ENCODE measurements around the gene ATAT1.

DNA sequence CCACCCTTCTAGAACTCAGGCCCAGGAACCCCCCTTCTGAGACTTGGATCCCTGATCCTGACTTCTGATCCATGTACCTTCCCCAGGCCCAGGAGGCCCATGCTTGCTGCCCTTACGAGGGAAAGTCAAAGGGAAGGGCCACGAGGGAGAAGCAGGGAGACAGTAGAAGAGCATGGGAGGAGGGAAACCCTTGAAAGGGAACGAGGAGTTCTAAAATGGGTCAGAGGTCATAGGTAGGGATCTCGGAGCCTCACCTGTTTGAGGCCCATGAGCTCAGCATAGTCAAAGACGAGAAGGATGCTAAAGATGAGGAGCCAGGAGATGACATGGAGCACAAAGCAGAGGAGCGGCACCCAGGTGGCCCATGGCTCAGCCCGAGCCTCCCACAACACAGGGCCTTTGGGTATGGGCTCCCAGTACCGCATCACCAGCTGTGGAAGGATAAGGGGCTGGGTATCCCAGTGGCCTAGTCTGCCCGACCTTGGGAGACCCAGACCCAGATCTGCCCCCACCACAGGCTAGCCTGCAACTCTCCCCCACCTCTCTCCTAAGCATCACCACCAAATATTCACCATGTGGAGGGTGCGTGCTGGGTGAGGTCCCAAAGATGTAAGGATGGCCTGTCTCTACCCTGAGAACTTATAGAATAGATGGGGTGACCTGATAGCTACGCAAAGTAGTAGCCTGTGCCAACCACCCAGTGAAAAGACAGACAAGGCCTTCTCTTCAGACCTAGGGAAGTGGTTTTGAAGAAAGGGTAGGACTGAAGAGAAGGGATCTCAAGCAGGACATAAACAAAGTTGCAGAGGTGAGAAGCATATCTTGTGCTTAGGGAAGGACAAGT, 62.6 kb downstream of the ATAT1 start:
- TF ChIP-seq, protein P1, sequence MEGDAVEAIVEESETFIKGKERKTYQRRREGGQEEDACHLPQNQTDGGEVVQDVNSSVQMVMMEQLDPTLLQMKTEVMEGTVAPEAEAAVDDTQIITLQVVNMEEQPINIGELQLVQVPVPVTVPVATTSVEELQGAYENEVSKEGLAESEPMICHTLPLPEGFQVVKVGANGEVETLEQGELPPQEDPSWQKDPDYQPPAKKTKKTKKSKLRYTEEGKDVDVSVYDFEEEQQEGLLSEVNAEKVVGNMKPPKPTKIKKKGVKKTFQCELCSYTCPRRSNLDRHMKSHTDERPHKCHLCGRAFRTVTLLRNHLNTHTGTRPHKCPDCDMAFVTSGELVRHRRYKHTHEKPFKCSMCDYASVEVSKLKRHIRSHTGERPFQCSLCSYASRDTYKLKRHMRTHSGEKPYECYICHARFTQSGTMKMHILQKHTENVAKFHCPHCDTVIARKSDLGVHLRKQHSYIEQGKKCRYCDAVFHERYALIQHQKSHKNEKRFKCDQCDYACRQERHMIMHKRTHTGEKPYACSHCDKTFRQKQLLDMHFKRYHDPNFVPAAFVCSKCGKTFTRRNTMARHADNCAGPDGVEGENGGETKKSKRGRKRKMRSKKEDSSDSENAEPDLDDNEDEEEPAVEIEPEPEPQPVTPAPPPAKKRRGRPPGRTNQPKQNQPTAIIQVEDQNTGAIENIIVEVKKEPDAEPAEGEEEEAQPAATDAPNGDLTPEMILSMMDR (IDR thresholded peaks at IDR 0.05): no peak
- no peak for TF ChIP-seq POLR2A (IDR thresholded peaks at IDR 0.05)

Data from adrenal gland (tissue), 5 donors.